NCI-H446 (cell line): ENCODE results near the gene CCDC197.

Experiments
- DNase-seq, 2 experiments: peaks; one replicate each; lab custom pipeline; 2025; lab: John Stamatoyannopoulos, UW

The CCDC197 gene

GRCh38 chr14:93977790-93978581 is 19.1 kb upstream of the CCDC197 start:
- DNase-seq = no peak

- DNase-seq = no peak
Observed at GRCh38 chr14:93978735-93979134, 18.4 kb upstream of the CCDC197 start.

GRCh38 chr14:93980456-93981201 is 16.5 kb upstream of the CCDC197 start:
- peak; percentile 70 to 86 for DNase-seq

- DNase-seq = no peak
Observed at GRCh38 chr14:93981316-93982229, 15.5 kb upstream of the CCDC197 start.

- no peak for DNase-seq
Observed at GRCh38 chr14:93982230-93983007, 14.7 kb upstream of the CCDC197 start.

GRCh38 chr14:93984070-93984469 is 13.0 kb upstream of the CCDC197 start:
- no peak for DNase-seq

- no peak for DNase-seq
Observed at GRCh38 chr14:93984987-93985410, 12.1 kb upstream of the CCDC197 start.

- DNase-seq = no peak
Observed at GRCh38 chr14:93986955-93987354, 10.1 kb upstream of the CCDC197 start.

GRCh38 chr14:93987376-93987775 is 9.7 kb upstream of the CCDC197 start:
- DNase-seq = no peak

GRCh38 chr14:93987815-93988476 is 9.2 kb upstream of the CCDC197 start:
- DNase-seq = no peak

- no peak for DNase-seq
Observed at GRCh38 chr14:93989939-93990338, 7.2 kb upstream of the CCDC197 start.

- no peak for DNase-seq
Observed at GRCh38 chr14:93991212-93991611, 5.9 kb upstream of the CCDC197 start.

GRCh38 chr14:93991649-93992048 is 5.5 kb upstream of the CCDC197 start:
- no peak for DNase-seq

- no peak for DNase-seq
Observed at GRCh38 chr14:93993382-93993781, 3.7 kb upstream of the CCDC197 start.

GRCh38 chr14:93994919-93995682 is 2.0 kb upstream of the CCDC197 start:
- DNase-seq = peak in 1 of 2 experiments; percentile 67

- no peak for DNase-seq
Observed at GRCh38 chr14:93996130-93996695, 888 bp upstream of the CCDC197 start.

- no peak for DNase-seq
Observed at GRCh38 chr14:93997916-93998870, 1.1 kb downstream of the CCDC197 start.

- DNase-seq = no peak
Observed at GRCh38 chr14:93998871-93999403, 1.8 kb downstream of the CCDC197 start.
